GM10266 (cell line): ENCODE measurements around the gene HOXA7.

Experiments used
- DNase-seq: peaks from one replicate; pipeline ENCODE4 v3.0.0; 2012; ENCODE audit errors: extremely low spot score
- CTCF ChIP-seq: IDR thresholded peaks from 2 replicates; pipeline ENCODE4 v1.5.1; 2012; ENCODE audit warnings: mild to moderate bottlenecking, low read depth; ENCODE audit not compliant: control insufficient read depth, insufficient read depth; ENCODE audit errors: missing control alignments

Gene HOXA7

GRCh38 chr7:27148756-27149641 lies 7.5 kb downstream of the HOXA7 start:
- DNase-seq, result no peak
- TF ChIP-seq CTCF, result no peak

- no peak for TF ChIP-seq CTCF
- DNase-seq, result no peak
Measured at GRCh38 chr7:27148031-27148755, 8.3 kb downstream of the HOXA7 start.

- no peak for TF ChIP-seq CTCF
- DNase-seq, result no peak
Measured at GRCh38 chr7:27147199-27148030, 9.1 kb downstream of the HOXA7 start, which contains the start of gene HOXA6. HOXA6 (minus strand) TSS chr7:27147774; CDS start chr7:27147749, 25 bp downstream.

GRCh38 chr7:27146491-27147198 lies 9.8 kb downstream of the HOXA7 start:
- no peak for DNase-seq
- no peak for TF ChIP-seq CTCF

- no peak for TF ChIP-seq CTCF
- DNase-seq, result no peak
Measured at GRCh38 chr7:27145914-27146412, 10.5 kb downstream of the HOXA7 start.

- no peak for DNase-seq
- no peak for TF ChIP-seq CTCF
Measured at GRCh38 chr7:27145165-27145913, 11.1 kb downstream of the HOXA7 start.
